Neural progenitor cell (in vitro differentiated cells): ENCODE measurements around the gene MINDY4B.

Experiments
- CTCF ChIP-seq: fragments of 200-600 bp; sonication (generic); IDR thresholded peaks from 2 replicates; pipeline ENCODE4 v1.5.1; 2017; ENCODE audit warnings: antibody characterized with exemption, mild to moderate bottlenecking
- EZH2 ChIP-seq: fragments of 200-600 bp; sonication (generic); IDR thresholded peaks from 2 replicates; pipeline ENCODE4 v1.6.1; 2017; ENCODE audit warnings: antibody characterized with exemption, mild to moderate bottlenecking, moderate library complexity
- EZH2phosphoT487 ChIP-seq: fragments of 200-600 bp; sonication (generic); IDR thresholded peaks from 2 replicates; pipeline ENCODE4 v1.6.1; 2017; ENCODE audit warnings: antibody characterized with exemption

DNA sequence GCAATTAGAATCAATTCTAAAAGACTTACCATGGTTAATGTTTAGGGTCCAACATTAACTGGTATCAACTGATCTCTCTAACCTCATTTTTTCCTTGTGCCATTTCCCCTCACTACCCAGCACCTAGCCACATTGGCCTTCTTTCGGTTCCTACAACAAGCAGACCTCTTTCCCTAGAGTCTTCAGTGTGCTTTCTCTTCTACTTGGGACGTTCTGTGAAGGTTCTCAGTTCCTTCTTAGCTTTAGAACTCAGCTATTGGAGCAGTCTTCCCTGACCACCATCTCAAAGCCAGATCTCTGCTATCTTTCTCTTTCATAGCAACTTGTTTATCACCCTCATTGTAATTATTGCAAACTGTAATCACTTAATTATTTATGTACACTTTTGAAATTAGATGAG is 31.5 kb upstream of the MINDY4B start:
- TF ChIP-seq CTCF (no peak), EZH2 (no peak), EZH2phosphoT487 (no peak)
